HEK293 (cell line): Measurements from ENCODE around the gene CKLF.

ENCODE experiments used
- CTCF ChIA-PET: fragments of 350-600 bp; formaldehyde crosslinking; extraction: SDS; loops from one replicate; lab custom pipeline; 2021; ENCODE audit warnings: antibody characterized with exemption; lab: Yijun Ruan, JAX
- POLR2A ChIA-PET: fragments of 300-600 bp; formaldehyde crosslinking; extraction: SDS; loops from one replicate; lab custom pipeline; 2020; ENCODE audit warnings: antibody characterized with exemption, inconsistent platforms; lab: Yijun Ruan, JAX
- H3K27ac ChIP-seq: fragments of 200-500 bp; sonication (Bioruptor generic); 2 replicates; pipeline ENCODE4 v1.5.1; 2014; ENCODE audit warnings: low read depth, low read length, control low read depth, inconsistent platforms; ENCODE audit errors: extremely low read depth
- H3K36me3 ChIP-seq, 2 experiments: fragments of 200-500 bp in 1 of 2; sonication (Bioruptor generic) in 1 of 2; 1 replicate in 1 of 2; 2 replicates in 1 of 2; pipeline ENCODE4 v1.5.1; 2014 to 2017; ENCODE audit warnings: inconsistent platforms in 2 of 2, low read length in 2 of 2; ENCODE audit not compliant: control insufficient read depth in 2 of 2, insufficient read depth in 1 of 2
- H3K4me1 ChIP-seq: fragments of 200-500 bp; sonication (Bioruptor generic); 2 replicates; pipeline ENCODE4 v1.5.1; 2014; ENCODE audit warnings: mild to moderate bottlenecking, low read length, inconsistent platforms; ENCODE audit not compliant: control insufficient read depth, insufficient read depth
- H3K4me3 ChIP-seq: 2 replicates; pipeline ENCODE4 v1.5.1; 2011; ENCODE audit warnings: low read depth, mild to moderate bottlenecking, control low read depth, low read length, moderate library complexity
- H3K9me3 ChIP-seq: fragments of 200-500 bp; sonication (Bioruptor generic); 2 replicates; pipeline ENCODE4 v1.5.1; 2014; ENCODE audit warnings: low read depth, low read length, inconsistent platforms; ENCODE audit not compliant: control insufficient read depth, insufficient read depth
- AEBP2 ChIP-seq: fragments of 450-650 bp; formaldehyde crosslinking; IDR thresholded peaks from 2 replicates; pipeline ENCODE4 v1.5.1; 2016; ENCODE audit warnings: missing biosample characterization, missing genetic modification characterization, borderline replicate concordance
- BCL11A ChIP-seq: fragments of 450-650 bp; formaldehyde crosslinking; IDR thresholded peaks from 2 replicates; pipeline ENCODE4 v1.5.1; 2016; ENCODE audit warnings: low read depth, missing biosample characterization, missing genetic modification characterization
- BCL6B ChIP-seq: fragments of 450-650 bp; formaldehyde crosslinking; IDR thresholded peaks from 2 replicates; pipeline ENCODE4 v1.5.1; 2017; ENCODE audit warnings: missing biosample characterization, missing genetic modification characterization
- GLIS1 ChIP-seq: fragments of 450-650 bp; formaldehyde crosslinking; IDR thresholded peaks from 2 replicates; pipeline ENCODE4 v1.5.1; 2016; ENCODE audit warnings: missing biosample characterization, missing genetic modification characterization
- KLF1 ChIP-seq: fragments of 450-650 bp; formaldehyde crosslinking; IDR thresholded peaks from 2 replicates; pipeline ENCODE4 v1.5.1; 2016; ENCODE audit warnings: missing biosample characterization, missing genetic modification characterization
- KLF10 ChIP-seq: fragments of 450-650 bp; IDR thresholded peaks from 2 replicates; pipeline ENCODE4 v1.5.1; 2018; ENCODE audit warnings: missing biosample characterization, mild to moderate bottlenecking, missing genetic modification characterization
- KLF16 ChIP-seq: fragments of 450-650 bp; formaldehyde crosslinking; IDR thresholded peaks from 2 replicates; pipeline ENCODE4 v1.5.1; 2017; ENCODE audit warnings: missing biosample characterization, missing genetic modification characterization
- MYNN ChIP-seq: fragments of 450-650 bp; formaldehyde crosslinking; IDR thresholded peaks from 2 replicates; pipeline ENCODE4 v1.5.1; 2016; ENCODE audit warnings: missing biosample characterization, missing genetic modification characterization, borderline replicate concordance
- OVOL3 ChIP-seq: fragments of 450-650 bp; formaldehyde crosslinking; IDR thresholded peaks from 2 replicates; pipeline ENCODE4 v1.5.1; 2016; ENCODE audit warnings: missing biosample characterization, missing genetic modification characterization
- ZBTB11 ChIP-seq: fragments of 450-650 bp; formaldehyde crosslinking; conservative IDR thresholded peaks from 2 replicates; pipeline ENCODE4 v1.5.1; 2016; ENCODE audit warnings: low read depth, missing biosample characterization, missing genetic modification characterization
- ZFHX2 ChIP-seq: fragments of 450-650 bp; formaldehyde crosslinking; conservative IDR thresholded peaks from 2 replicates; pipeline ENCODE4 v1.5.1; 2016; ENCODE audit warnings: missing biosample characterization, missing genetic modification characterization
- ZNF169 ChIP-seq: fragments of 450-650 bp; formaldehyde crosslinking; IDR thresholded peaks from 2 replicates; pipeline ENCODE4 v1.5.1; 2016; ENCODE audit warnings: missing biosample characterization, missing genetic modification characterization
- ZNF174 ChIP-seq: fragments of 450-650 bp; formaldehyde crosslinking; IDR thresholded peaks from 2 replicates; pipeline ENCODE4 v1.5.0; 2017; ENCODE audit warnings: missing biosample characterization, mild to moderate bottlenecking, missing genetic modification characterization
- ZNF18 ChIP-seq: fragments of 450-650 bp; formaldehyde crosslinking; IDR thresholded peaks from 2 replicates; pipeline ENCODE4 v1.5.1; 2016; ENCODE audit warnings: missing biosample characterization, missing genetic modification characterization
- ZNF202 ChIP-seq: fragments of 450-650 bp; formaldehyde crosslinking; IDR thresholded peaks from 2 replicates; pipeline ENCODE4 v1.5.1; 2016; ENCODE audit warnings: missing biosample characterization, missing genetic modification characterization, borderline replicate concordance
- ZNF404 ChIP-seq: fragments of 450-650 bp; formaldehyde crosslinking; IDR thresholded peaks from 2 replicates; pipeline ENCODE4 v1.5.1; 2017; ENCODE audit warnings: missing biosample characterization, missing genetic modification characterization
- ZNF426 ChIP-seq: fragments of 450-650 bp; formaldehyde crosslinking; IDR thresholded peaks from 2 replicates; pipeline ENCODE4 v1.5.1; 2017; ENCODE audit warnings: missing biosample characterization, missing genetic modification characterization, mild to moderate bottlenecking, inconsistent platforms, moderate library complexity
- ZNF433 ChIP-seq: fragments of 450-650 bp; formaldehyde crosslinking; IDR thresholded peaks from 2 replicates; pipeline ENCODE4 v1.5.1; 2016; ENCODE audit warnings: missing biosample characterization, missing genetic modification characterization, low read depth
- ZNF449 ChIP-seq: fragments of 450-650 bp; formaldehyde crosslinking; IDR thresholded peaks from 2 replicates; pipeline ENCODE4 v1.5.1; 2017; ENCODE audit warnings: missing biosample characterization, mild to moderate bottlenecking, missing genetic modification characterization, moderate library complexity
- ZNF514 ChIP-seq: fragments of 450-650 bp; formaldehyde crosslinking; IDR thresholded peaks from 2 replicates; pipeline ENCODE4 v1.5.1; 2016; ENCODE audit warnings: missing biosample characterization, missing genetic modification characterization
- ZNF548 ChIP-seq: fragments of 450-650 bp; formaldehyde crosslinking; IDR thresholded peaks from 2 replicates; pipeline ENCODE4 v1.5.1; 2016; ENCODE audit warnings: missing biosample characterization, missing genetic modification characterization
- ZNF76 ChIP-seq: fragments of 450-650 bp; formaldehyde crosslinking; IDR thresholded peaks from 2 replicates; pipeline ENCODE4; 2016; ENCODE audit warnings: low read depth, missing biosample characterization, missing genetic modification characterization, borderline replicate concordance
- ZNF792 ChIP-seq: fragments of 450-650 bp; formaldehyde crosslinking; IDR thresholded peaks from 2 replicates; pipeline ENCODE4 v1.5.1; 2016; ENCODE audit warnings: missing biosample characterization, missing genetic modification characterization
- ZNF837 ChIP-seq: fragments of 450-650 bp; formaldehyde crosslinking; IDR thresholded peaks from 2 replicates; pipeline ENCODE4 v1.5.1; 2016; ENCODE audit warnings: missing biosample characterization, missing genetic modification characterization

Gene CKLF

GRCh38 chr16:66516808-66517585, 35.4 kb upstream of the CKLF start (continued):
- TF ChIP-seq ZBTB11 (tag by site-specific recombination) (peak; percentile 48), KLF1 (tag by site-specific recombination) (peak; percentile 83), ZNF202 (tag by site-specific recombination) (no peak), KLF16 (0 out of 2 replicates have a peak, but pooled peaks have one; percentile 34), ZFHX2 (tag by site-specific recombination) (peak; percentile 39; the same call in 1 of the 2 replicates), ZNF514 (tag by site-specific recombination) (no peak), ZNF433 (tag by site-specific recombination) (no peak)

GRCh38 chr16:66517586-66518263, 34.7 kb upstream of the CKLF start:
- no peaks in the 10 kb centered on the region for H3K9me3 ChIP-seq
- ChIA-PET POLR2A (interaction anchor here (1.6 kb wide), 1 partner anchor 35 kb away, joined by 3 read pairs; the partner anchor contains the start of gene CKLF), CTCF (interaction anchor here (0.7 kb wide), 2 partner anchors 74 to 192 kb away, joined by 3 read pairs; no protein-coding TSS in a partner anchor)
- H3K4me3 ChIP-seq: no peak overlapping the region
- H3K4me1 ChIP-seq: peaks cover 12% of the 10 kb centered on the region; the same call in 1 of the 2 replicates
- H3K36me3 ChIP-seq: peaks cover 0 to 18% of the 10 kb centered on the region in 2 experiments; a peak in 2 of 3 replicates
- H3K27ac ChIP-seq: 0 out of 2 replicates have a peak overlapping the region, but pooled peaks have one; percentile 16
- TF ChIP-seq ZNF837 (tag by site-specific recombination) (no peak), AEBP2 (no peak), GLIS1 (tag by site-specific recombination) (no peak), ZNF404 (no peak), MYNN (tag by site-specific recombination) (no peak), ZNF169 (no peak), ZNF174 (tag by site-specific recombination) (no peak), BCL11A (tag by site-specific recombination) (no peak), KLF10 (tag by site-specific recombination) (no peak), OVOL3 (no peak), ZNF792 (tag by site-specific recombination) (no peak), ZNF548 (tag by site-specific recombination) (no peak), ZNF426 (tag by site-specific recombination) (no peak), ZNF449 (tag by site-specific recombination) (no peak), ZNF18 (tag by site-specific recombination) (no peak), BCL6B (tag by site-specific recombination) (no peak), ZNF76 (tag by site-specific recombination) (no peak)
- TF ChIP-seq, all 188 proteins: peak for 0
